RWPE2 (cell line): ENCODE data around the gene NDUFA11.

Experiments
- ATAC-seq: fragments of 200-7000 bp; cut with Tn5 transposase; 3 replicates; pipeline ENCODE4 v1.9.1; 2021; ENCODE audit warnings: low read depth
- DNase-seq: peaks from one replicate; pipeline ENCODE4 v3.0.0-alpha.2; 2020; ENCODE audit warnings: low spot score
- H3K27ac ChIP-seq: fragments of 450-650 bp; 2 replicates; pipeline ENCODE4 v1.5.1; 2017; ENCODE audit warnings: mild to moderate bottlenecking; ENCODE audit not compliant: poor library complexity, severe bottlenecking
- H3K27me3 ChIP-seq: fragments of 250-450 bp; sonication (Bioruptor Pico); 2 replicates; pipeline ENCODE4 v1.5.1; 2021; ENCODE audit warnings: mild to moderate bottlenecking, moderate library complexity; ENCODE audit not compliant: insufficient read depth, poor library complexity, severe bottlenecking
- H3K36me3 ChIP-seq: fragments of 250-450 bp; sonication (Bioruptor Pico); 2 replicates; pipeline ENCODE4 v1.5.1; 2020; ENCODE audit warnings: low read depth, mild to moderate bottlenecking, moderate library complexity
- H3K4me1 ChIP-seq: fragments of 250-450 bp; sonication (Bioruptor Pico); 2 replicates; pipeline ENCODE4 v1.5.1; 2021; ENCODE audit warnings: mild to moderate bottlenecking, moderate library complexity; ENCODE audit not compliant: insufficient read depth, poor library complexity, severe bottlenecking
- H3K4me3 ChIP-seq: fragments of 250-450 bp; sonication (Bioruptor Pico); 2 replicates; pipeline ENCODE4 v1.5.1; 2021; ENCODE audit warnings: mild to moderate bottlenecking, moderate library complexity; ENCODE audit not compliant: severe bottlenecking
- H3K9me3 ChIP-seq: fragments of 250-450 bp; sonication (Bioruptor Pico); 2 replicates; pipeline ENCODE4 v1.5.1; 2021; ENCODE audit warnings: mild to moderate bottlenecking, moderate library complexity; ENCODE audit not compliant: severe bottlenecking
- CTCF ChIP-seq: fragments of 450-650 bp; IDR thresholded peaks from one replicate; pipeline ENCODE4 v1.5.1; 2017; ENCODE audit warnings: mild to moderate bottlenecking, moderate library complexity; ENCODE audit not compliant: poor library complexity, severe bottlenecking

NDUFA11 gene

GRCh38 chr19:5921516-5922160 lies 18.0 kb upstream of the NDUFA11 start:
- no peak overlapping the region for H3K27ac ChIP-seq
- peaks cover 36% of the 10 kb centered on the region for H3K36me3 ChIP-seq
- no peaks in the 10 kb centered on the region for H3K27me3 ChIP-seq
- no peak for DNase-seq
- TF ChIP-seq CTCF: no peak
- H3K9me3 ChIP-seq: no peaks in the 10 kb centered on the region
- no peak for ATAC-seq
- H3K4me1 ChIP-seq: no peaks in the 10 kb centered on the region
- H3K4me3 ChIP-seq: no peak overlapping the region

DNA sequence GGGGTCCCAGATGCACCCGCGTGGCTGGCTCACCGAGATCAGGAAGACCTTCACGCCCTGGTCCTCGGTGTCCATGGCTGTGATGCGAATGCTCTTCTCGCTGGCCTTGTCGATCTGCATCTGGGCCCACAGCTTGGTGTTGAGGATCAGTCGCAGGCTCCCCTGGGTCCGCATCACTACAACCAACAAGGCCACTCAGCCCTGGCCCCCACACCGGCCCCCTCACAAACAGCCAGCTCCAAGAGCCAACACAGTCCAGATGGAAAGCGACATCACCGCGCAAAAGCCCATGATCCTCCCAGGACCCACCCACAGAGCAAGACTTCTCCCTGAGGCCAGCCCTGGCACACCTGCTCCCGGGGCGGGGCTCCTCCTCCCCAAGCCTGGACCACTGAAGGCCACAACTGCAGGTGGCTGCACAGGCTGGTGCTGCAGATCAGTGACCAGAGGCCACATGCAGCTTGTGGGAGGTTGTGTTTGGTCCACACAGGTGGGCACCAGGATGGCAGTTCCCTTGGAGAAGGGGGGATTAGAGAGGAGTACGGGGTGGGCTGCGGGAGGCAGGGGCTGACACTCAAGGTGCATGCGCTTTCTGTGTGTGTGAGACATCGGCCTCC lies 15.0 kb upstream of the NDUFA11 start:
- Histone ChIP-seq H3K36me3 (peaks cover 13% of the 10 kb centered on the region), H3K27me3 (no peaks in the 10 kb centered on the region), H3K4me1 (peaks cover 9% of the 10 kb centered on the region), H3K27ac (no peak overlapping the region), H3K4me3 (no peak overlapping the region), H3K9me3 (no peaks in the 10 kb centered on the region)
- TF ChIP-seq CTCF: no peak
- DNase-seq (no peak), ATAC-seq (no peak)

GRCh38 chr19:5917431-5918107 lies 14.0 kb upstream of the NDUFA11 start:
- peaks cover 8% of the 10 kb centered on the region for H3K36me3 ChIP-seq
- no peak for TF ChIP-seq CTCF
- H3K4me1 ChIP-seq: peaks cover 9% of the 10 kb centered on the region
- no peaks in the 10 kb centered on the region for H3K9me3 ChIP-seq
- H3K27me3 ChIP-seq: no peaks in the 10 kb centered on the region
- H3K4me3 ChIP-seq: no peak overlapping the region
- H3K27ac ChIP-seq: no peak overlapping the region
- DNase-seq: no peak
- ATAC-seq: no peak

- no peak overlapping the region for H3K4me3 ChIP-seq
- H3K9me3 ChIP-seq: no peaks in the 10 kb centered on the region
- H3K27ac ChIP-seq: no peak overlapping the region
- TF ChIP-seq CTCF: no peak
- ATAC-seq (no peak), DNase-seq (no peak)
- H3K27me3 ChIP-seq: no peaks in the 10 kb centered on the region
- H3K4me1 ChIP-seq: peaks cover 9% of the 10 kb centered on the region
- peaks cover 6% of the 10 kb centered on the region for H3K36me3 ChIP-seq
Observed at GRCh38 chr19:5916181-5916708, 12.7 kb upstream of the NDUFA11 start.
